Measurements from ENCODE around the gene SLC23A1.

The SLC23A1 gene

DNA sequence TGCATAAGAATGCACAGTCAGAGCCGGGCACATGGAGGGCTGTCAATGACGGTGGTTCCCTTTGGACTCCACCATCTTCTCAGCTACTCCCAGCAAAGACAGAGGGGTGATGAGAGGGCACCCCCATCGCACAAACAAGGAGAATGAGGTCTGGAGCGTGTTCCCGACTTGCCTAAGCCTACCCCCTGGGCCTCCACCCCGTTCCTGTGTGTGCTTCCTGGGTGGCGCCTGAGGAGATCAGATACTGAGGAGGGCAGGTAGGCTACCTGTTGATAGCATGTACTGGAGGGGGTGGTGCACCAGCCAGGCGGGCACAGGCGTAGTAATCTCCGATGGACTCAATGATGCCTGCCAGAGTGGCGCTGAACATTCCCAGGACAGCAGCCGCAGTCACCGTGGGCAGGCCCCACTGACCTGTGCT is 4.1 kb downstream of the SLC23A1 start:
- TF ChIP-seq POLR2AphosphoS5 (IDR thresholded peaks at IDR 0.05; ENCODE audit: low read depth) (no peak), SPI1 (IDR thresholded peaks at IDR 0.05; ENCODE audit: borderline replicate concordance, low read depth) (no peak), GABPA (IDR thresholded peaks at IDR 0.05; ENCODE audit: low read depth) (no peak)
- TF ChIP-seq, protein P1, sequence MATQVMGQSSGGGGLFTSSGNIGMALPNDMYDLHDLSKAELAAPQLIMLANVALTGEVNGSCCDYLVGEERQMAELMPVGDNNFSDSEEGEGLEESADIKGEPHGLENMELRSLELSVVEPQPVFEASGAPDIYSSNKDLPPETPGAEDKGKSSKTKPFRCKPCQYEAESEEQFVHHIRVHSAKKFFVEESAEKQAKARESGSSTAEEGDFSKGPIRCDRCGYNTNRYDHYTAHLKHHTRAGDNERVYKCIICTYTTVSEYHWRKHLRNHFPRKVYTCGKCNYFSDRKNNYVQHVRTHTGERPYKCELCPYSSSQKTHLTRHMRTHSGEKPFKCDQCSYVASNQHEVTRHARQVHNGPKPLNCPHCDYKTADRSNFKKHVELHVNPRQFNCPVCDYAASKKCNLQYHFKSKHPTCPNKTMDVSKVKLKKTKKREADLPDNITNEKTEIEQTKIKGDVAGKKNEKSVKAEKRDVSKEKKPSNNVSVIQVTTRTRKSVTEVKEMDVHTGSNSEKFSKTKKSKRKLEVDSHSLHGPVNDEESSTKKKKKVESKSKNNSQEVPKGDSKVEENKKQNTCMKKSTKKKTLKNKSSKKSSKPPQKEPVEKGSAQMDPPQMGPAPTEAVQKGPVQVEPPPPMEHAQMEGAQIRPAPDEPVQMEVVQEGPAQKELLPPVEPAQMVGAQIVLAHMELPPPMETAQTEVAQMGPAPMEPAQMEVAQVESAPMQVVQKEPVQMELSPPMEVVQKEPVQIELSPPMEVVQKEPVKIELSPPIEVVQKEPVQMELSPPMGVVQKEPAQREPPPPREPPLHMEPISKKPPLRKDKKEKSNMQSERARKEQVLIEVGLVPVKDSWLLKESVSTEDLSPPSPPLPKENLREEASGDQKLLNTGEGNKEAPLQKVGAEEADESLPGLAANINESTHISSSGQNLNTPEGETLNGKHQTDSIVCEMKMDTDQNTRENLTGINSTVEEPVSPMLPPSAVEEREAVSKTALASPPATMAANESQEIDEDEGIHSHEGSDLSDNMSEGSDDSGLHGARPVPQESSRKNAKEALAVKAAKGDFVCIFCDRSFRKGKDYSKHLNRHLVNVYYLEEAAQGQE (IDR thresholded peaks at IDR 0.05; ENCODE audit: insufficient replicate concordance, low read depth): no peak
- TF ChIP-seq, protein P2, sequence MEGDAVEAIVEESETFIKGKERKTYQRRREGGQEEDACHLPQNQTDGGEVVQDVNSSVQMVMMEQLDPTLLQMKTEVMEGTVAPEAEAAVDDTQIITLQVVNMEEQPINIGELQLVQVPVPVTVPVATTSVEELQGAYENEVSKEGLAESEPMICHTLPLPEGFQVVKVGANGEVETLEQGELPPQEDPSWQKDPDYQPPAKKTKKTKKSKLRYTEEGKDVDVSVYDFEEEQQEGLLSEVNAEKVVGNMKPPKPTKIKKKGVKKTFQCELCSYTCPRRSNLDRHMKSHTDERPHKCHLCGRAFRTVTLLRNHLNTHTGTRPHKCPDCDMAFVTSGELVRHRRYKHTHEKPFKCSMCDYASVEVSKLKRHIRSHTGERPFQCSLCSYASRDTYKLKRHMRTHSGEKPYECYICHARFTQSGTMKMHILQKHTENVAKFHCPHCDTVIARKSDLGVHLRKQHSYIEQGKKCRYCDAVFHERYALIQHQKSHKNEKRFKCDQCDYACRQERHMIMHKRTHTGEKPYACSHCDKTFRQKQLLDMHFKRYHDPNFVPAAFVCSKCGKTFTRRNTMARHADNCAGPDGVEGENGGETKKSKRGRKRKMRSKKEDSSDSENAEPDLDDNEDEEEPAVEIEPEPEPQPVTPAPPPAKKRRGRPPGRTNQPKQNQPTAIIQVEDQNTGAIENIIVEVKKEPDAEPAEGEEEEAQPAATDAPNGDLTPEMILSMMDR (IDR thresholded peaks at IDR 0.05; ENCODE audit: insufficient read depth, low read length): no peak
- Histone ChIP-seq H3K27ac (replicated peaks) (no peak overlapping the region), H3K27me3 (ENCODE audit: insufficient read depth, poor library complexity, severe bottlenecking) (no peaks in the 10 kb centered on the region), H3K4me3 (replicated peaks; ENCODE audit: insufficient read depth, low read length) (no peak overlapping the region)
- DNase-seq (ENCODE audit: low read depth in 1 of 2, low spot score in 1 of 2): no peak

DNA sequence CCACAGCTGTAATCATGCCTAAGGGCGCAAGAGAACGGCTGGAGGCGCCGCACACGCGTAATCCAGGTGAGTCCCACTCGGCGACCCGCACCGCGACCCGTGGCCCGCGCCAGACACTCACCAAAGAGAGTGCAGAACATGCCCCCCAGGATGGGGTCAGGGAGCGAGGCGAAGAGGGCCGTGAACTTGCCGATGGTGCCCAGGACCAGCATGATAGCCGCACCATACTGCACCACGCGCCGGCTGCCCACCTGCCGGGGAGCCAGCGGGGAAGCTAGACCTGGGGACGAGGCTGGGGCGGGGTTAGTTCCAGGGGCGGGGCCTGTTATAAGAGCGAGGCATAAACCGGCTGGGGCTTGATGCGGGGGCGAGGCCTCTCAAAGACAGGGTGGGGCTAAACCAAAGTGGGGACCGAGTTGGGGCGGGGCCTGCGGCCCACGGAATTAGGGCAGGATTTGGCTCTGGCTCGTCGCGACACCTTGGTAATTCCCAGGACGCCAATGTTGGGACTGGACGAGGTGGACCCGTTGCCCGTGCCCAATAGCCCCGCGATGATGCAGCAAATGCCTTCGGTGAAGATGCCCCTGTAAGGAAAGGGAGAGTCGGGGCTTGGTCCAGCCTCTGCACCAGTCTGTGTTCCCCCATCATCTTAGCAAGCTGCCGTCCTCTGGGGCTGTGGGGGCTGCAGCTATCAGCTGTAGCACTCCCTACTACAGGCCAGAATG is 4.8 kb downstream of the SLC23A1 start:
- TF ChIP-seq GABPA (IDR thresholded peaks at IDR 0.05; ENCODE audit: low read depth) (no peak), POLR2AphosphoS5 (IDR thresholded peaks at IDR 0.05; ENCODE audit: low read depth) (no peak), SPI1 (IDR thresholded peaks at IDR 0.05; ENCODE audit: borderline replicate concordance, low read depth) (no peak)
- TF ChIP-seq, protein P1 (IDR thresholded peaks at IDR 0.05; ENCODE audit: insufficient replicate concordance, low read depth): no peak
- TF ChIP-seq, protein P2 (IDR thresholded peaks at IDR 0.05; ENCODE audit: insufficient read depth, low read length): no peak
- no peaks in the 10 kb centered on the region for H3K27me3 ChIP-seq (ENCODE audit: insufficient read depth, poor library complexity, severe bottlenecking)
- no peak for DNase-seq (ENCODE audit: low read depth in 1 of 2, low spot score in 1 of 2)
- H3K27ac ChIP-seq (replicated peaks): no peak overlapping the region
- H3K4me3 ChIP-seq (replicated peaks; ENCODE audit: insufficient read depth, low read length): no peak overlapping the region

DNA sequence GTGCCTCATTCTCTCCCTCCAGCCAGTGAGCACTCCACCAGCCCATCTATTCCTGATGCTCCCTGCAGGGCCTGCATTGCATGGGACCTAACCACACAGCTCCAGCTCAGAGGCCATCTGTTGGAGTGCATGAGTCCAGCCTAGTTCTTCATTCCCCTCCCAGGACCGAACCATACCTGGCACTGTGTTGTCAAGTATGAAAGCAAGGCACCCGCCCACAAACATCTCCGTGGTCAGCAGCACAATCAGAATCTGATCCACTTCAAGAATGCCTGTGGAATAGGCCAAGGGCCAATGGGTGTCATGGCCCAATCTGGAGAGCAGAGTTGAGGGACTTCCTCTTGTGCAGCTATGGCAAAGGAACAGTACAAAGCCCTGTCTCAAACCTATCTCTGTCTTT is 5.9 kb downstream of the SLC23A1 start:
- Histone ChIP-seq H3K4me3 (replicated peaks; ENCODE audit: insufficient read depth, low read length) (no peak overlapping the region), H3K27ac (replicated peaks) (no peak overlapping the region), H3K27me3 (ENCODE audit: insufficient read depth, poor library complexity, severe bottlenecking) (no peaks in the 10 kb centered on the region)
- no peak for DNase-seq (ENCODE audit: low read depth in 1 of 2, low spot score in 1 of 2)
- TF ChIP-seq POLR2AphosphoS5 (IDR thresholded peaks at IDR 0.05; ENCODE audit: low read depth) (no peak), SPI1 (IDR thresholded peaks at IDR 0.05; ENCODE audit: borderline replicate concordance, low read depth) (no peak)
- TF ChIP-seq, protein P1 (IDR thresholded peaks at IDR 0.05; ENCODE audit: insufficient replicate concordance, low read depth): no peak

All from HL-60 (cell line).